Transverse colon (tissue), 4 donors: ENCODE measurements around the gene KRT28. TPM values are rescaled to one million over a fixed set of nuclear protein-coding genes. Genes with fewer than 3 reads are reported as not detected.

Source experiments
- DNase-seq: peaks from one replicate; pipeline ENCODE4 v3.0.0-alpha.2; 2019
- H3K27ac ChIP-seq, 4 donors: fragments of 200-600 bp; sonication (generic); 2 replicates each; pipeline ENCODE4 v1.5.1; 2016 to 2018; ENCODE audit warnings: inconsistent platforms in 4 of 4
- H3K27me3 ChIP-seq: fragments of 200-600 bp; sonication (generic); 2 replicates; pipeline ENCODE4 v1.5.1; 2017; ENCODE audit warnings: inconsistent platforms
- H3K36me3 ChIP-seq, 4 donors: fragments of 200-600 bp; sonication (generic); 2 replicates each; pipeline ENCODE4 v1.5.1; 2017 to 2019; ENCODE audit warnings: inconsistent platforms in 4 of 4
- H3K4me1 ChIP-seq, 4 donors: fragments of 200-600 bp; sonication (generic); 2 replicates each; pipeline ENCODE4 v1.5.1; 2017 to 2020; ENCODE audit warnings: inconsistent platforms in 4 of 4
- H3K4me3 ChIP-seq, 4 donors: fragments of 200-600 bp; sonication (generic); 1 replicate in 1 of 4; 2 replicates in 3 of 4; pipeline versions ENCODE4 v1.5.1 to v1.6.1; 2017 to 2019; ENCODE audit warnings: inconsistent platforms in 4 of 4
- H3K9me3 ChIP-seq, 2 donors: fragments of 200-600 bp; sonication (generic); 2 replicates each; pipeline ENCODE4 v1.5.1; 2017 to 2019; ENCODE audit warnings: inconsistent platforms in 2 of 2
- EP300 ChIP-seq: sonication (generic); formaldehyde crosslinking; IDR thresholded peaks from one replicate; pipeline ENCODE4 v1.6.1; 2017; ENCODE audit warnings: antibody characterized with exemption, low read depth
- POLR2A ChIP-seq: fragments of 450-650 bp; IDR thresholded peaks from one replicate; pipeline ENCODE4 v1.6.1; 2016; ENCODE audit warnings: antibody characterized with exemption, mild to moderate bottlenecking, moderate library complexity
- POLR2AphosphoS5 ChIP-seq, 3 donors: sonication (generic); formaldehyde crosslinking; IDR thresholded peaks; one replicate each; pipeline ENCODE4 v1.6.1; 2016; ENCODE audit warnings: antibody characterized with exemption in 3 of 3
- WGBS, 2 donors: methylation state at CpG; one replicate each; pipeline ENCODE4 v1.1.5; 2018; ENCODE audit warnings: low coverage in 1 of 2; 5-methylcytosine and 5-hydroxymethylcytosine counted together
- in situ Hi-C, 4 donors: fragments of 200-750 bp; cut with MboI; loops; one replicate each; pipeline versions ENCODE4 v1.15.0 to v1.15.1; 2017; ENCODE audit warnings: low sequenced_read_pairs in 3 of 4, low pct_ligation_motif_present in 1 of 4, low pct_unique_long_range_greater_than_20kb in 1 of 4
- intact Hi-C: fragments of 100-400 bp; cut with DNase I; formaldehyde crosslinking; loops from one replicate; pipeline ENCODE4 v1.15.1; 2023; ENCODE audit warnings: low total_unique reads
- total RNA-seq, 4 donors: library from RNA; depleted of rRNA; stranded (reverse); fragments of >200 nt; gene quantifications; one replicate each; pipeline ENCODE4 v1.1.0, GENCODE V29; 2016
- TF ChIP-seq, protein P1 (sequence below), 5 experiments: fragments of 200-600 bp in 3 of 5; fragments of 450-650 bp in 2 of 5; sonication (generic) in 3 of 5; IDR thresholded peaks; 1 replicate in 2 of 5; 2 replicates in 3 of 5; pipeline ENCODE4 v1.5.1; 2016 to 2017; ENCODE audit warnings: antibody characterized with exemption in 5 of 5, inconsistent platforms in 3 of 5, mild to moderate bottlenecking in 2 of 5, moderate library complexity in 1 of 5

KRT28 gene
- total RNA-seq, 4 donors from 2014 or later: not detected

DNA sequence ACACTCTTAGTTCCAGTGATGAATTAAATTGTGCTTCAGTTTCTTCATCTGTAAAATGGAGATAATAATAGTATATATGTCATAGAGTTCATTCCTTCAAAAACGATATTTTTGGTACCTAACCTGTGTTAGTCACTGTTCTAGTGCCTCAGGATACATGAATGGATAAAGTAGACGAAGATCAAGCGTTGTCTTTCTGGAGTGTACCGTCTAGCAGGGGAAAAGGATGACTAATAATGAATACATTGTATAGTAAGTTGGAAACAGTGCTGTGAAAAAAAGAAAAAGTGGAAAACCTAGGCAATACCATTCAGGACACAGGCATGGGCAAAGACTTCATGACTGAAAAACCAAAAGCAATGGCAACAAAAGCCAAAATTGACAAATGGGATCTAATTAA lies 14.0 kb upstream of the KRT28 start:
- DNase-seq: no peak
- Histone ChIP-seq H3K4me3 (no peak overlapping the region), H3K36me3 (peaks cover 0 to 10% (median 0%) of the 10 kb centered on the region in 4 donors), H3K4me1 (peaks cover 0 to 9% (median 5%) of the 10 kb centered on the region in 4 donors), H3K9me3 (no peaks in the 10 kb centered on the region), H3K27ac (no peak overlapping the region), H3K27me3 (peaks cover 61% of the 10 kb centered on the region)
- TF ChIP-seq, protein P1, sequence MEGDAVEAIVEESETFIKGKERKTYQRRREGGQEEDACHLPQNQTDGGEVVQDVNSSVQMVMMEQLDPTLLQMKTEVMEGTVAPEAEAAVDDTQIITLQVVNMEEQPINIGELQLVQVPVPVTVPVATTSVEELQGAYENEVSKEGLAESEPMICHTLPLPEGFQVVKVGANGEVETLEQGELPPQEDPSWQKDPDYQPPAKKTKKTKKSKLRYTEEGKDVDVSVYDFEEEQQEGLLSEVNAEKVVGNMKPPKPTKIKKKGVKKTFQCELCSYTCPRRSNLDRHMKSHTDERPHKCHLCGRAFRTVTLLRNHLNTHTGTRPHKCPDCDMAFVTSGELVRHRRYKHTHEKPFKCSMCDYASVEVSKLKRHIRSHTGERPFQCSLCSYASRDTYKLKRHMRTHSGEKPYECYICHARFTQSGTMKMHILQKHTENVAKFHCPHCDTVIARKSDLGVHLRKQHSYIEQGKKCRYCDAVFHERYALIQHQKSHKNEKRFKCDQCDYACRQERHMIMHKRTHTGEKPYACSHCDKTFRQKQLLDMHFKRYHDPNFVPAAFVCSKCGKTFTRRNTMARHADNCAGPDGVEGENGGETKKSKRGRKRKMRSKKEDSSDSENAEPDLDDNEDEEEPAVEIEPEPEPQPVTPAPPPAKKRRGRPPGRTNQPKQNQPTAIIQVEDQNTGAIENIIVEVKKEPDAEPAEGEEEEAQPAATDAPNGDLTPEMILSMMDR (IDR thresholded peaks at IDR 0.05): no peak
- TF ChIP-seq EP300: no peak
- no peak for TF ChIP-seq POLR2AphosphoS5 (IDR thresholded peaks at IDR 0.05)
- no peak for TF ChIP-seq POLR2A
- intact Hi-C loops (no loop called here), in situ Hi-C loops (loop anchor here in 3 of 4 donors (25.0 kb wide), 2 partner anchors 523 to 848 kb away; no protein-coding TSS in a partner anchor)
- 64 to 68% methylated on average over 4 of the region's 4 CpGs for WGBS, 2 donors

DNA sequence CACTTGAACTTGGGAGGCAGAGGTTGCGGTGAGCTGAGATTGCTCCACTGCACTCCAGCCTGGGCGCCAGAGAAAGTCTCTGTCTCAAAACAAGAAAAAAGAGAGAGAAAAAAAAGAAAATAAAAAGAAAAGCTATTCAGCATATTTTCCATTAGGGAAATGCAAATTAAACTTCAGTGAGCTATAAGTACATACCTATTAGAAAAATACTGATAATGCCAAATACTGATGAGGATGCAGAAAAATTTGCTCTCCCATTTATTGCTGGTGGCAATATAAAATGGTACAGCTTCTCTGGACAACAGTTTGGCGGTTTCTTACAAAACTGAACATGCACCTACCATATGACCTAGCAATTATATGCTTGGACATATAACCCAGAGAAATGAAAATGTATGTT lies 12.9 kb upstream of the KRT28 start:
- Histone ChIP-seq H3K4me3 (no peak overlapping the region), H3K4me1 (peaks cover 0 to 1% (median under 1%) of the 10 kb centered on the region in 4 donors), H3K27me3 (peaks cover 73% of the 10 kb centered on the region), H3K36me3 (peaks cover 0 to 6% (median 0%) of the 10 kb centered on the region in 4 donors), H3K27ac (no peak overlapping the region), H3K9me3 (no peaks in the 10 kb centered on the region)
- intact Hi-C loops (no loop called here), in situ Hi-C loops (loop anchor here in 3 of 4 donors (25.0 kb wide), 2 partner anchors 525 to 850 kb away; no protein-coding TSS in a partner anchor)
- DNase-seq: no peak
- TF ChIP-seq, protein P1 (IDR thresholded peaks at IDR 0.05): no peak
- TF ChIP-seq POLR2A (no peak), EP300 (no peak), POLR2AphosphoS5 (IDR thresholded peaks at IDR 0.05) (no peak)
- WGBS, 2 donors: 78 to 84% methylated on average over 3 of the region's 3 CpGs

DNA sequence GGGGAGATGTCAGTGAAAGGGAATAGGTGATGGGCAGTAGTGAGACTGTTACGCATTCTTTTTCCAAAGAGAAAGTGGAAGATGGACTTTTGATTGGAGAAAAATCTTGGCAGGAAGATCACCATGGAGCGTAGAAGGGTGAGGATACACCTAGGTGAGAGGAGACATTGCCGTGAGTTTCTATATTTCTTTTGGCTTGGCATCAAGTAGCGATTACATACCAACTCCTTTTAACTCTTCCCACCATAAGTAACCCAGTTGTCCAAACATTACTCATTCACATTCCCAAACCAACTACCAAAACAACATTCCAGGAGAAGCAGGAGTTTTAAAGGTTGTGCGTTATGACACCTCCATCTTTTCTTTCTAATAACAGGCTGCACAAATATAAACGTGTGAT lies 10.7 kb upstream of the KRT28 start:
- 58 to 59% methylated on average over 6 of the region's 6 CpGs for WGBS, 2 donors
- in situ Hi-C loops: loop anchor here in 3 of 4 donors (25.0 kb wide), 2 partner anchors 527 to 852 kb away; no protein-coding TSS in a partner anchor
- peaks cover 92% of the 10 kb centered on the region for H3K27me3 ChIP-seq

DNA sequence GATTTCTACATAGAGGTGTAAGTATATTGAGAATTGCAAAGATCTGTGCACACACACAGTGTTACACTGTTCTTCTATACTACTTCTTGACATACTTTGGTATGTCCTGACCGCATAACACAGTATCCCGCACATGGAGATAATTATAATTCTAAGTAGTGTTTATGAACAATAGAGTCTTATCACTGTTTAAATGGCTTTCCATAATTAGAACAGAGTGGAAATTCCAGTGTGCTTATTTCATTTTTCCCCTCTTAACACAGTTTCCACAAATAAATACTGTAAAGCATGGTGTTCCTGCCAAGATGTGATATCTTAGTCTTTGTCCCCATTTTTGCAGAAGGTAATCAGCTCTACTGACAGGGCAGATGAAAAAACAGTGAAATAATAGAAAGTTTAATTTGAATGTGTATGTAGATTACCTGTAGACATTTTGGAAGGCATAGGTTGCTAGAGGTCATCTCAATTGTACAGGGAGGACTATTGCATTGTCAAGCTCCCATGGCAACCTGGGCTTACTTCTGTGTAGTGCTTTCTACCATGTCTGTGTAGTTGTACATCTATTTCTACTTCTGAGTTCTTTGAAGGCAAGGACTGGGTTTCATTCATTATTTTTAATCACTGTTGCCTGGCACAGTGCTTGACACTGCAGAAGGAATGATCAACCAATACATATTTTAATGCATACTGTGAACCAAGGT lies 10.1 kb upstream of the KRT28 start:
- intact Hi-C loops: loop anchor here (10.0 kb wide), 1 partner anchor 855 kb away; no protein-coding TSS in a partner anchor
- WGBS, 2 donors: 63 to 67% methylated on average over 2 of the region's 2 CpGs

More for the DNA sequence above, 10.7 kb upstream of the KRT28 start:
- H3K9me3 ChIP-seq: no peaks in the 10 kb centered on the region
- H3K4me3 ChIP-seq: no peak overlapping the region
- intact Hi-C loops: no loop called here
- H3K27ac ChIP-seq: no peak overlapping the region
- H3K4me1 ChIP-seq: no peaks in the 10 kb centered on the region
- no peaks in the 10 kb centered on the region for H3K36me3 ChIP-seq
- TF ChIP-seq, protein P1 (IDR thresholded peaks at IDR 0.05): no peak
- TF ChIP-seq POLR2A (no peak), POLR2AphosphoS5 (IDR thresholded peaks at IDR 0.05) (no peak), EP300 (no peak)
- DNase-seq: no peak

More for the DNA sequence above, 10.1 kb upstream of the KRT28 start:
- Histone ChIP-seq H3K36me3 (no peaks in the 10 kb centered on the region), H3K27ac (no peak overlapping the region), H3K27me3 (peaks cover 98% of the 10 kb centered on the region), H3K4me1 (no peaks in the 10 kb centered on the region), H3K4me3 (no peak overlapping the region), H3K9me3 (no peaks in the 10 kb centered on the region)
- no peak for DNase-seq
- in situ Hi-C loops: loop anchor here in 3 of 4 donors (10.0 to 25.0 kb wide), 3 partner anchors 527 to 855 kb away; no protein-coding TSS in a partner anchor
- no peak for TF ChIP-seq POLR2A
- TF ChIP-seq, protein P1 (IDR thresholded peaks at IDR 0.05): no peak
- TF ChIP-seq POLR2AphosphoS5 (IDR thresholded peaks at IDR 0.05): no peak
- no peak for TF ChIP-seq EP300
